GM23338 (cell line): ENCODE data around the gene LPP.

ENCODE experiments used
- CTCF ChIP-seq, 2 experiments: fragments of 200-600 bp in 1 of 2; sonication (generic) in 1 of 2; conservative IDR thresholded peaks; 2 replicates each; pipeline versions ENCODE4 v1.5.1 to v1.6.1; 2016 to 2017; ENCODE audit warnings: antibody characterized with exemption in 2 of 2, low read depth in 2 of 2, mild to moderate bottlenecking in 2 of 2, moderate library complexity in 1 of 2
- POLR2AphosphoS5 ChIP-seq: IDR thresholded peaks from 2 replicates; pipeline ENCODE4 v1.6.1; 2016; ENCODE audit warnings: antibody characterized with exemption, low read depth

- peak in 1 of 2 experiments; percentile 38; a peak in 2 of 4 replicates for TF ChIP-seq CTCF (conservative IDR thresholded peaks at IDR 0.05; ENCODE audit: low read depth in 2 of 2)
- TF ChIP-seq POLR2AphosphoS5: no peak
Observed at GRCh38 chr3:188404124-188404523, 250.2 kb downstream of the LPP start.
